SK-N-SH (cell line): ENCODE data around the gene ETV6.

Source experiments
- ELF1 ChIP-seq: IDR thresholded peaks from 2 replicates; pipeline ENCODE4 v1.4.0; 2012
- EZH2phosphoT487 ChIP-seq: fragments of 200-600 bp; sonication (generic); IDR thresholded peaks from 2 replicates; pipeline ENCODE4 v1.6.1; 2017; ENCODE audit warnings: low read depth, mixed run types, mild to moderate bottlenecking, antibody characterized with exemption, moderate library complexity, borderline replicate concordance
- TF ChIP-seq, protein P1 (sequence below): fragments of 150-350 bp; IDR thresholded peaks from 2 replicates; pipeline ENCODE4 v1.6.1; 2017; ENCODE audit warnings: antibody characterized with exemption, low read length, low read depth, borderline replicate concordance
- TF ChIP-seq, protein P2 (sequence below): IDR thresholded peaks from 2 replicates; pipeline ENCODE4 v1.6.1; 2012; ENCODE audit warnings: mild to moderate bottlenecking, low read depth, low read length, moderate library complexity
- TF ChIP-seq, protein P3 (sequence below): fragments of 200-600 bp; sonication (generic); IDR thresholded peaks from 2 replicates; pipeline ENCODE4 v1.6.1; 2017; ENCODE audit warnings: antibody characterized with exemption, mild to moderate bottlenecking, moderate library complexity

DNA sequence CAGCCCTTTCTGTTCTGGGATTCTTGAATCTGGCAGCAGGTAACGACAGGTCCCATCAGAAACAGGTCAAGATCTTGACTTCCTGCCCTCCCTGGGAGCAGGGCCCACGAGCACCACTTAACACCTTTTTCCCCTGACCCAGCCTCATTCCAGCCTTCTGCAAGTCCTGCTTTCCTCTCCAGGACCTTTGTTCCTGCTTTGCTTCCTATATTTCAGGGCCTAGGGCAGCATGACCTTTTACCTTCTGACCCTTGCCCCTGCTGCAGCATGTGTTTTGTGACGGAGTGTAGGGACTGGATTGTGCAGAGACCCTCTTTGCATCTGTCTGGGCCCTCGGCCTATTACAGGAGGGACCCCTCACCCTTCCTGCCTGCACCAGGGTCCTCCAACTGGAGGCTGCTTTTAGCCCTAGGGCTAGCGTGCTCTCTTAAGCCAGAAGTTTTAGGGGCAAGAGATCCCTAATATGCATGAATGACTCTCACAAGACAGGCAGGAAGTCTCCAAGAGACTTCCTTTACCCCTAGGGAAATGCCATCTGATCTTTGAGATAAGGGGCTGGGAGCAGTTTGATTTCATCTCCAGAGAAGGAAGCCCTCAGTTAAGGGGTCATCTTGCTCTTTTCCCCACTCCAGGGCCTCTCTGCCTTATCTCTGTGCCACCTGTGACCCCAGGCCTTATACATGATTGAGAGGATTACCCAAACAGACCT, 211.8 kb downstream of the ETV6 start:
- TF ChIP-seq ELF1 (no peak), EZH2phosphoT487 (no peak)
- TF ChIP-seq, protein P1, sequence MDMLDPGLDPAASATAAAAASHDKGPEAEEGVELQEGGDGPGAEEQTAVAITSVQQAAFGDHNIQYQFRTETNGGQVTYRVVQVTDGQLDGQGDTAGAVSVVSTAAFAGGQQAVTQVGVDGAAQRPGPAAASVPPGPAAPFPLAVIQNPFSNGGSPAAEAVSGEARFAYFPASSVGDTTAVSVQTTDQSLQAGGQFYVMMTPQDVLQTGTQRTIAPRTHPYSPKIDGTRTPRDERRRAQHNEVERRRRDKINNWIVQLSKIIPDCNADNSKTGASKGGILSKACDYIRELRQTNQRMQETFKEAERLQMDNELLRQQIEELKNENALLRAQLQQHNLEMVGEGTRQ = no peak
- TF ChIP-seq, protein P2, sequence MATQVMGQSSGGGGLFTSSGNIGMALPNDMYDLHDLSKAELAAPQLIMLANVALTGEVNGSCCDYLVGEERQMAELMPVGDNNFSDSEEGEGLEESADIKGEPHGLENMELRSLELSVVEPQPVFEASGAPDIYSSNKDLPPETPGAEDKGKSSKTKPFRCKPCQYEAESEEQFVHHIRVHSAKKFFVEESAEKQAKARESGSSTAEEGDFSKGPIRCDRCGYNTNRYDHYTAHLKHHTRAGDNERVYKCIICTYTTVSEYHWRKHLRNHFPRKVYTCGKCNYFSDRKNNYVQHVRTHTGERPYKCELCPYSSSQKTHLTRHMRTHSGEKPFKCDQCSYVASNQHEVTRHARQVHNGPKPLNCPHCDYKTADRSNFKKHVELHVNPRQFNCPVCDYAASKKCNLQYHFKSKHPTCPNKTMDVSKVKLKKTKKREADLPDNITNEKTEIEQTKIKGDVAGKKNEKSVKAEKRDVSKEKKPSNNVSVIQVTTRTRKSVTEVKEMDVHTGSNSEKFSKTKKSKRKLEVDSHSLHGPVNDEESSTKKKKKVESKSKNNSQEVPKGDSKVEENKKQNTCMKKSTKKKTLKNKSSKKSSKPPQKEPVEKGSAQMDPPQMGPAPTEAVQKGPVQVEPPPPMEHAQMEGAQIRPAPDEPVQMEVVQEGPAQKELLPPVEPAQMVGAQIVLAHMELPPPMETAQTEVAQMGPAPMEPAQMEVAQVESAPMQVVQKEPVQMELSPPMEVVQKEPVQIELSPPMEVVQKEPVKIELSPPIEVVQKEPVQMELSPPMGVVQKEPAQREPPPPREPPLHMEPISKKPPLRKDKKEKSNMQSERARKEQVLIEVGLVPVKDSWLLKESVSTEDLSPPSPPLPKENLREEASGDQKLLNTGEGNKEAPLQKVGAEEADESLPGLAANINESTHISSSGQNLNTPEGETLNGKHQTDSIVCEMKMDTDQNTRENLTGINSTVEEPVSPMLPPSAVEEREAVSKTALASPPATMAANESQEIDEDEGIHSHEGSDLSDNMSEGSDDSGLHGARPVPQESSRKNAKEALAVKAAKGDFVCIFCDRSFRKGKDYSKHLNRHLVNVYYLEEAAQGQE = no peak
- TF ChIP-seq, protein P3, sequence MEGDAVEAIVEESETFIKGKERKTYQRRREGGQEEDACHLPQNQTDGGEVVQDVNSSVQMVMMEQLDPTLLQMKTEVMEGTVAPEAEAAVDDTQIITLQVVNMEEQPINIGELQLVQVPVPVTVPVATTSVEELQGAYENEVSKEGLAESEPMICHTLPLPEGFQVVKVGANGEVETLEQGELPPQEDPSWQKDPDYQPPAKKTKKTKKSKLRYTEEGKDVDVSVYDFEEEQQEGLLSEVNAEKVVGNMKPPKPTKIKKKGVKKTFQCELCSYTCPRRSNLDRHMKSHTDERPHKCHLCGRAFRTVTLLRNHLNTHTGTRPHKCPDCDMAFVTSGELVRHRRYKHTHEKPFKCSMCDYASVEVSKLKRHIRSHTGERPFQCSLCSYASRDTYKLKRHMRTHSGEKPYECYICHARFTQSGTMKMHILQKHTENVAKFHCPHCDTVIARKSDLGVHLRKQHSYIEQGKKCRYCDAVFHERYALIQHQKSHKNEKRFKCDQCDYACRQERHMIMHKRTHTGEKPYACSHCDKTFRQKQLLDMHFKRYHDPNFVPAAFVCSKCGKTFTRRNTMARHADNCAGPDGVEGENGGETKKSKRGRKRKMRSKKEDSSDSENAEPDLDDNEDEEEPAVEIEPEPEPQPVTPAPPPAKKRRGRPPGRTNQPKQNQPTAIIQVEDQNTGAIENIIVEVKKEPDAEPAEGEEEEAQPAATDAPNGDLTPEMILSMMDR = no peak
